ENCODE data around the gene FARS2. TPM values are rescaled to one million over a fixed set of nuclear protein-coding genes. Genes with fewer than 3 reads are reported as not detected.

The FARS2 gene
- total RNA-seq, 1 donor from 2014 or later, result 11.8 TPM

- Mint-ChIP-seq H3K4me1 (ENCODE audit: low read depth) (no peaks in the 10 kb centered on the region), H3K4me3 (ENCODE audit: unreplicated experiment) (no peak overlapping the region), H3K36me3 (ENCODE audit: low read depth) (peaks cover 2% of the 10 kb centered on the region), H3K9me3 (ENCODE audit: low read depth) (no peaks in the 10 kb centered on the region), H3K27ac (ENCODE audit: unreplicated experiment) (no peak overlapping the region), H3K27me3 (ENCODE audit: low read depth) (no peaks in the 10 kb centered on the region)
- TF ChIP-seq CTCF (IDR thresholded peaks at IDR 0.05), result no peak
- no peak for DNase-seq (ENCODE audit: low spot score)
Observed at GRCh38 chr6:5706124-5707033, 445.1 kb downstream of the FARS2 start.

GRCh38 chr6:5707281-5708045 lies 446.1 kb downstream of the FARS2 start:
- Mint-ChIP-seq H3K4me3 (ENCODE audit: unreplicated experiment) (no peak overlapping the region), H3K36me3 (ENCODE audit: low read depth) (peaks cover 2% of the 10 kb centered on the region), H3K27ac (ENCODE audit: unreplicated experiment) (no peak overlapping the region), H3K4me1 (ENCODE audit: low read depth) (no peaks in the 10 kb centered on the region), H3K9me3 (ENCODE audit: low read depth) (no peaks in the 10 kb centered on the region), H3K27me3 (ENCODE audit: low read depth) (no peaks in the 10 kb centered on the region)
- no peak for TF ChIP-seq CTCF (IDR thresholded peaks at IDR 0.05)
- DNase-seq (ENCODE audit: low spot score), result no peak

GRCh38 chr6:5710516-5710915 lies 449.2 kb downstream of the FARS2 start:
- Mint-ChIP-seq H3K36me3 (ENCODE audit: low read depth) (peaks cover 2% of the 10 kb centered on the region), H3K4me1 (ENCODE audit: low read depth) (no peaks in the 10 kb centered on the region), H3K27ac (ENCODE audit: unreplicated experiment) (no peak overlapping the region), H3K4me3 (ENCODE audit: unreplicated experiment) (no peak overlapping the region), H3K9me3 (ENCODE audit: low read depth) (no peaks in the 10 kb centered on the region), H3K27me3 (ENCODE audit: low read depth) (no peaks in the 10 kb centered on the region)
- no peak for TF ChIP-seq CTCF (IDR thresholded peaks at IDR 0.05)
- no peak for DNase-seq (ENCODE audit: low spot score)

GRCh38 chr6:5710936-5711335 lies 449.6 kb downstream of the FARS2 start:
- Mint-ChIP-seq H3K36me3 (ENCODE audit: low read depth) (no peaks in the 10 kb centered on the region), H3K27me3 (ENCODE audit: low read depth) (no peaks in the 10 kb centered on the region), H3K9me3 (ENCODE audit: low read depth) (peaks cover 3% of the 10 kb centered on the region), H3K27ac (ENCODE audit: unreplicated experiment) (no peak overlapping the region), H3K4me1 (ENCODE audit: low read depth) (no peaks in the 10 kb centered on the region), H3K4me3 (ENCODE audit: unreplicated experiment) (no peak overlapping the region)
- no peak for TF ChIP-seq CTCF (IDR thresholded peaks at IDR 0.05)
- DNase-seq (ENCODE audit: low spot score), result no peak

Data from chondrocyte (in vitro differentiated cells).